ENCODE data around the gene SEMA3C.

The SEMA3C gene

DNA sequence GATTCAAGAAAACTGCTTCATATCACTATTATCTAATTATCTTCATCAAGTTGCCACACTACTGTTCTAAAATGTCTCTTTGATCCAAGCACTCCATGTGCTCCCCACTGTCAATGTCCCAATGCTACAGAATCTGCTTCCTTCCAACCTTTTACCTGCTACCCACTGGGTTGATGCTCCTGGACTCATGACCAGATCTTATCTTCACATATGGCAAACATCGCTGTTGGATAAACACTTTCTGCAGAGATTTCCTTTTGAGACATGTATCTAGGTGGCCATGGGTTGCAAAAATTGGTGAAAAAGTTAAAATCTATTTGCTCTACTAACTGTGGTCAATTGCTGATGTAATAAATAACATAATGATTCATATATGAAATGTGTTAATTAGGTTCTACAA, 24.5 kb upstream of the SEMA3C start:
- no peak for DNase-seq
- Histone ChIP-seq H3K36me3 (replicated peaks) (no peaks in the 10 kb centered on the region), H3K27me3 (replicated peaks) (no peaks in the 10 kb centered on the region), H3K27ac (peak overlapping the region; percentile 84), H3K4me3 (ENCODE audit: low read depth, low read length) (no peak overlapping the region)
- in situ Hi-C loops (cut with HindIII; ENCODE audit: low pct_ligation_motif_present, low sequenced_read_pairs) = no loop called here
- TF ChIP-seq, protein P1, sequence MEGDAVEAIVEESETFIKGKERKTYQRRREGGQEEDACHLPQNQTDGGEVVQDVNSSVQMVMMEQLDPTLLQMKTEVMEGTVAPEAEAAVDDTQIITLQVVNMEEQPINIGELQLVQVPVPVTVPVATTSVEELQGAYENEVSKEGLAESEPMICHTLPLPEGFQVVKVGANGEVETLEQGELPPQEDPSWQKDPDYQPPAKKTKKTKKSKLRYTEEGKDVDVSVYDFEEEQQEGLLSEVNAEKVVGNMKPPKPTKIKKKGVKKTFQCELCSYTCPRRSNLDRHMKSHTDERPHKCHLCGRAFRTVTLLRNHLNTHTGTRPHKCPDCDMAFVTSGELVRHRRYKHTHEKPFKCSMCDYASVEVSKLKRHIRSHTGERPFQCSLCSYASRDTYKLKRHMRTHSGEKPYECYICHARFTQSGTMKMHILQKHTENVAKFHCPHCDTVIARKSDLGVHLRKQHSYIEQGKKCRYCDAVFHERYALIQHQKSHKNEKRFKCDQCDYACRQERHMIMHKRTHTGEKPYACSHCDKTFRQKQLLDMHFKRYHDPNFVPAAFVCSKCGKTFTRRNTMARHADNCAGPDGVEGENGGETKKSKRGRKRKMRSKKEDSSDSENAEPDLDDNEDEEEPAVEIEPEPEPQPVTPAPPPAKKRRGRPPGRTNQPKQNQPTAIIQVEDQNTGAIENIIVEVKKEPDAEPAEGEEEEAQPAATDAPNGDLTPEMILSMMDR (IDR thresholded peaks at IDR 0.05; ENCODE audit: low read depth, low read length, missing control alignments) = no peak

DNA sequence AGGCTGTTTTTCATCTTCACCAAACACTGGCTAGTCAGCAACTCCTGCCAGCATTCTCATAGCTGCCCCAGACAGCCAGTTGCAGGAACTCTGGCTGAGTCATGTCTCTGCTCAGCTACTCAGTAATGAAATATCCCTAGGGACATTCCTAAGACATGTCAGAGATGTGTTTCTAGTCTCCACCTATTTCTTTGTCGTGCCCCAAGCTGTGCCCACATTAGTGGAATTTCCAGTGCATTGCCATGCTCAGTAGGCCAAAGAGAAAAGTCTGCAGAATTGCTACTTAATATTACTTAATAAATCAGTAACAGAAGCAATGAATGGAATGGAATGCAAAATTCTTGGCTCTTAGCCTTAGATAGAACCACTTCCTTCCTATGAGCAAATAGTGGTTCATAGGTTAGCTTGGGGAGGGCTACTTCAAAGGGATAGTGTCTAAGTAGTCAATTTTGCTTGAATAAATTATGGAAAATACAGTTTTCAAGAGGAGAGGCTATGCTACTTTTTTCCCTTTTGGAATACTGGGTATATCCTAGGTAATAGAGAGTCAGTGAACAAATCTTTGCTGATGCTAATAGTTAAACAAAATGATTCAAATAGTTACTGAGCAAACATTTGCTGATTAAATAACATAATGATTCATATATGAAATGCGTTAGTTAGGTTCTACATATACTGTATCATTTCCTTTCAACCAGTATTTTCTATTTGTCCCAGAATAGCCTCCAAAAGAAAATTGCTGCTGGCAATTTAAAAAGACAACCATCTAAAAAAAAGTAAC, 23.6 kb upstream of the SEMA3C start:
- no peaks in the 10 kb centered on the region for H3K27me3 ChIP-seq (replicated peaks)
- peak overlapping the region; percentile 84 for H3K27ac ChIP-seq
- in situ Hi-C loops (cut with HindIII; ENCODE audit: low pct_ligation_motif_present, low sequenced_read_pairs) = no loop called here
- no peaks in the 10 kb centered on the region for H3K36me3 ChIP-seq (replicated peaks)
- peak; percentile 97 for DNase-seq
- H3K4me3 ChIP-seq (ENCODE audit: low read depth, low read length) = no peak overlapping the region
- TF ChIP-seq, protein P1 (IDR thresholded peaks at IDR 0.05; ENCODE audit: low read depth, low read length, missing control alignments) = no peak

DNA sequence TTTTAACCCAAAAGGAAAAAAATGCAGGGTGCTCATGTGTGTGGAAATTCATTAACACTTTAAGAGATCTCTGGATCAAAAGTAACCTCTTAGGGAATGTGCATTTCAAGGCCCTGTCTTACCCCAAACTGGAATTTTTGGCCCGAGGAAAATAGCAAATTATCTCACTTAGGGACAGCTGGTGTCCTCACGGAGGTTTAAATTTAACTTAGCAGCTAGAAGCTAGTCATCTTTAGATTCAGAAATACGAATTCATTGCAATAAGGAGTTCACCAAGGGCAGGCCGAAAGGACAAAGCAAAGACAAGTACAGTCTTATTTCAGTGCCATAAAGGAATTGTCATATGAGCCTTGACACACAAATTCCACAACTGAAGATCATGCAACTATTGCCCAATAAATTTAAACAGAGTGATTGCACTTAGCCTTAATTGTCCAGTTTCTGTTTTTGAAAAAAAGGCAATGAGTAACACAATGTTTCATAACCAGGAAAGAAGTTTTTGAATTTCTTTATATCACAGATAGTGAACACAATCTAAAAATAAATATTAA, 22.4 kb upstream of the SEMA3C start:
- Histone ChIP-seq H3K36me3 (replicated peaks) (no peaks in the 10 kb centered on the region), H3K27ac (peak overlapping the region; percentile 84), H3K27me3 (replicated peaks) (no peaks in the 10 kb centered on the region), H3K4me3 (ENCODE audit: low read depth, low read length) (no peak overlapping the region)
- TF ChIP-seq, protein P1 (IDR thresholded peaks at IDR 0.05; ENCODE audit: low read depth, low read length, missing control alignments) = no peak
- DNase-seq = peak; percentile 40
- in situ Hi-C loops (cut with HindIII; ENCODE audit: low pct_ligation_motif_present, low sequenced_read_pairs) = no loop called here

DNA sequence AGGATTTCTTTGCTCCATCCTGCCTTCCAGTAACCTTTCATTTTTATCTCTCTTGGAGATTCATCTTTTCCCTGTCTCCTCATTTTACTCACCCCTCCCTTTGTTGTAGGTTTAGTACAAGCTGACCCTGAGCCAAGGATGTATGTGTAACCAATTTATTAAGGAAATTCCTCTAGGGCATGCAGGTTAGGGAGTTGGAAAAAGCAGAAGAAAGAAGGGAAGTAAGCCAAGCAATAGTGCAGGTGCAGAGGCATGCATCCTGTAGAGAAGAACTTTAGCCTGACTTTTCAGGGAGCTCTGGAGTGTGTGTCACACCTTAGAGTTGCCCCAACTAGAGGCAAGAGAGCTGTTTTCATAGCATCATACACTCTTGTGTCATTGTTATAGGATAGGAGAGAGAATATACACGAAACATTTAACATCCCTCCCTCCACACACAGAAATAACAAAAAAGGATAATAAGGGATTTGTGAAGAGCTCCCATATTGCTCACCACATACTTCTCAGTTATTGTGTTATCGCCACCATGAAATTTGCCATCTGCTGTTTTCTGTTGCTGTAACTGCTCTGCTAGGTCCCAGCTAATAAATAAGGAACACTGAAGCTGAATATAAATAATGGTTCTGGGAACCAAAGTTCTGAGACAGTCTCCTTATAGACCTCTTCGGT, 21.8 kb upstream of the SEMA3C start:
- Histone ChIP-seq H3K27ac (peak overlapping the region; percentile 84), H3K27me3 (replicated peaks) (no peaks in the 10 kb centered on the region), H3K4me3 (ENCODE audit: low read depth, low read length) (no peak overlapping the region), H3K36me3 (replicated peaks) (no peaks in the 10 kb centered on the region)
- DNase-seq = no peak
- in situ Hi-C loops (cut with HindIII; ENCODE audit: low pct_ligation_motif_present, low sequenced_read_pairs) = no loop called here
- TF ChIP-seq, protein P1 (IDR thresholded peaks at IDR 0.05; ENCODE audit: low read depth, low read length, missing control alignments) = no peak

DNA sequence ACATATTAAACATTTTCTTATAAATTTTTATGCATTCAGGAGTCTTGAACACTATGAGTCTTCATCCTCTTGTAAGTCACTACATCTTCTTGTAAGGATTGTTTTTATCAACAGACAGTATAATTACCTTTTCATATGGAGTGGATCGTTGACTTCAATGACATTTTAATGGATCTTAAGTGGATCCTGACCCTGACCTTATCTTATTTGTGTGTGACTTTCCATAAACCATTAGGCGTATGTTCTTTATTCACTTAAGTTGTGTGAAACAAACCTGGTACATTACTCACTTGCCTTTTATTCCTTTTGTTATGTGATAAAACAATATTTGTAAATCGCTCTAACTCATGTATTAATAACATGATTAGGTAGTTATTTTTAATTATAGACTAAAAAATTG, 18.5 kb upstream of the SEMA3C start:
- in situ Hi-C loops (cut with HindIII; ENCODE audit: low pct_ligation_motif_present, low sequenced_read_pairs) = no loop called here
- DNase-seq = no peak
- TF ChIP-seq, protein P1 (IDR thresholded peaks at IDR 0.05; ENCODE audit: low read depth, low read length, missing control alignments) = no peak
- no peak overlapping the region for H3K27ac ChIP-seq
- H3K27me3 ChIP-seq (replicated peaks) = no peaks in the 10 kb centered on the region
- H3K36me3 ChIP-seq (replicated peaks) = no peaks in the 10 kb centered on the region
- H3K4me3 ChIP-seq (ENCODE audit: low read depth, low read length) = no peak overlapping the region
